ENCODE results near the gene VIL1. TPM values are rescaled to one million over a fixed set of nuclear protein-coding genes. Genes with fewer than 3 reads are reported as not detected.

VIL1 gene
- total RNA-seq, 1 experiment from 2014 or later: 4.2 TPM

- no peak overlapping the region for H2BK120ac ChIP-seq (ENCODE audit: low read depth, low read length, poor library complexity, severe bottlenecking)
- H3K79me1 ChIP-seq (ENCODE audit: insufficient read depth, low read depth, low read length, poor library complexity, severe bottlenecking): no peaks in the 10 kb centered on the region
- no peak overlapping the region for H2BK20ac ChIP-seq (ENCODE audit: low read depth, low read length, poor library complexity, severe bottlenecking)
- no peaks in the 10 kb centered on the region for H3K23me2 ChIP-seq (ENCODE audit: insufficient read length, low read depth, low read length, poor library complexity, severe bottlenecking)
- no peak overlapping the region for H2AFZ ChIP-seq (ENCODE audit: low read length)
- H3K4ac ChIP-seq (ENCODE audit: low read depth, low read length): no peak overlapping the region
- no peak overlapping the region for H3K23ac ChIP-seq (ENCODE audit: insufficient read length, low read depth, low read length)
- peak overlapping the region; percentile 17; the same call in 1 of the 2 replicates for H3K14ac ChIP-seq (ENCODE audit: insufficient read depth, low read length)
- H2BK12ac ChIP-seq (ENCODE audit: insufficient read length, low read depth, low read length): no peak overlapping the region
- H3T11ph ChIP-seq (ENCODE audit: low read length): no peak overlapping the region
- H4K91ac ChIP-seq (ENCODE audit: insufficient read length, low read depth, low read length): no peak overlapping the region
- H3K27me3 ChIP-seq (ENCODE audit: insufficient read depth, low read length): no peaks in the 10 kb centered on the region
- no peak overlapping the region for H3K4me2 ChIP-seq (ENCODE audit: insufficient read depth, insufficient read length, low read length)
- no peaks in the 10 kb centered on the region for H3K9me3 Mint-ChIP-seq
- H3K79me2 ChIP-seq (ENCODE audit: insufficient read depth, low read length): no peaks in the 10 kb centered on the region
- no peak overlapping the region for H3K4me3 Mint-ChIP-seq
- H2BK15ac ChIP-seq (ENCODE audit: low read depth, low read length): no peak overlapping the region
- TF ChIP-seq CTCF (conservative IDR thresholded peaks at IDR 0.05): no peak
- H4K20me1 ChIP-seq (ENCODE audit: control insufficient read depth, insufficient read depth, insufficient read length): no peaks in the 10 kb centered on the region
- H2BK5ac ChIP-seq (ENCODE audit: insufficient read length, low read length): no peak overlapping the region
- no peak for DNase-seq
- H3K27ac ChIP-seq (ENCODE audit: insufficient read length, low read depth, low read length): no peak overlapping the region
- peaks cover 2 to 3% of the 10 kb centered on the region in 2 experiments; a peak in 1 of 4 replicates for H3K4me1 Mint-ChIP-seq
- no peak overlapping the region for H3K56ac ChIP-seq (ENCODE audit: insufficient read length, low read depth, low read length)
- H3K9ac ChIP-seq (ENCODE audit: extremely low read depth, insufficient read length, low read length): no peak overlapping the region
- H2AK5ac ChIP-seq (ENCODE audit: insufficient read length, low read length): no peak overlapping the region
- H3K18ac ChIP-seq (ENCODE audit: insufficient read length, low read depth, low read length): no peak overlapping the region
- H3K36me3 Mint-ChIP-seq (ENCODE audit: insufficient read depth in 1 of 3, low read depth in 3 of 3): peaks cover 0 to 4% (median 0%) of the 10 kb centered on the region in 3 experiments; a peak in 1 of 7 replicates
- H4K5ac ChIP-seq (ENCODE audit: insufficient read length, low read depth, low read length): no peak overlapping the region
- no peak overlapping the region for H4K8ac ChIP-seq (replicated peaks; ENCODE audit: insufficient read length, low read depth, low read length)
- no peaks in the 10 kb centered on the region for H3K4me1 ChIP-seq (ENCODE audit: insufficient read depth, low read length)
- no CpG with 5 or more reads among the region's 10 CpGs for WGBS (ENCODE audit: extremely low coverage, insufficient read length, low lambda C conversion rate)
- H3K27ac Mint-ChIP-seq: no peak overlapping the region; a peak in 1 of 7 replicates
- H3K9me3 ChIP-seq (ENCODE audit: control insufficient read depth, low read depth, low read length): no peaks in the 10 kb centered on the region
- no peaks in the 10 kb centered on the region; the same call in none of the 2 replicates for H3K27me3 Mint-ChIP-seq (ENCODE audit: low read depth)
Observed at GRCh38 chr2:218425531-218425930, 6.6 kb downstream of the VIL1 start.

Data from H9 (cell line).